ENCODE measurements around the gene BCAS3. TPM values are rescaled to one million over a fixed set of nuclear protein-coding genes. Genes with fewer than 3 reads are reported as not detected.

Gene BCAS3
- polyA plus RNA-seq, 1 donor, result 29.1 TPM

DNA sequence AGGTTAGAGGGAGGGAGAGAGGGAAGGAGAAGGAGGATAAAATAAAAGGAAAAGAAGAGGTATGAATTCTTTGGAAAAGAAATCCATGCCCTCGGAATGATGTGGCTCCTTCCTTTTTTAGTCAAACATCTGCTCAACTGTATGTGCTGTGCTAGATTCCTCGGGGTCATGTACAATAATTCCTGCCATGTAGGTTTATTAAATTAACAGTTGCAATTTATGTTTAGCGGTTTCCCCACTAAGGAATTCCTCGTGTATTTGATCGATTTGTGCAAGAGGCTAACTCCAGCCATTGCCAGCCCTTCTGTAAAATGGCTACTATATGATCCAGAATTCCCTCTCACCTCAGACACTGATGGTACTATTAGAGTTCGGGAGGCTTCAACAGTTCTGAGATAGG, 639.0 kb downstream of the BCAS3 start:
- no peak for DNase-seq

DNA sequence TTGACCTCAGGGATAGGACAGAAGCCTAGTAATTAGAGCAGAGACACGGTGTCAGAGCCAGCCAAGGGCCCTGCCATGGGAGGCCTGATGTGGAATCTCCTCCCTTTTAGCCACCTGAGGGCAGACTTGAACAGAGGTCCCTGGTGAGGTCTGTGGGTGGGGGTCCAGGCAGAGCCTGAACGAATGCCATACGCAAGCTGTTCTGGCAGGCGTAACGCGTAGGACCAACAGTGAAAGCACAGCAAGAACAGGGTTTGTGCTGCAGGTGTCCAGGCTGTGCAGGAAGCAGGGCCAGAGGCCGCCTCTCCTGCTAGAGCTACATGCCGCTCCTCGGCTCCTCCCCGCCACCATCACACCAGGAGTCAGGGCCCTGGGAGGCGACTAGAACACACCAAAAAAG, 640.1 kb downstream of the BCAS3 start:
- no peak for DNase-seq

DNA sequence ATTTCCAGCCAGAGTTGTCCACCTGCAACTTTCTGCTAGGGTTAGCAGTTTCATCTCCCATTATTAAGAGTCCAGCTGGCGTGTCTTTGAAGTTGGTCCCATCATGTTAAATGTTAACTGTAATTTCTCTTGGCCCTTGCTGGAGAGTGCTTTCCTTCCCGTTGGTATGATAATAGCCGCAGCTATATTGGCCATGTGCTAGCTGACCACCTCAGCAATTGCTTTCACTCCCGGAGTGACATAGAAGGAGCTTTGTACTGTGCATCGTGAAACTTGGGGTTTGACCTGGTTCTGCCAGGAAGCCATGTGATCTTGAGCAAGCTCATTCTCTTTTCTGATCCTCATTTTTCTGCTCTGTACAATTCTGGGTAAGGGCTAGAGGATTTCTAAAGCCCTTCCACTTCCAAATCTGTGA, 641.0 kb downstream of the BCAS3 start:
- DNase-seq, result no peak

DNA sequence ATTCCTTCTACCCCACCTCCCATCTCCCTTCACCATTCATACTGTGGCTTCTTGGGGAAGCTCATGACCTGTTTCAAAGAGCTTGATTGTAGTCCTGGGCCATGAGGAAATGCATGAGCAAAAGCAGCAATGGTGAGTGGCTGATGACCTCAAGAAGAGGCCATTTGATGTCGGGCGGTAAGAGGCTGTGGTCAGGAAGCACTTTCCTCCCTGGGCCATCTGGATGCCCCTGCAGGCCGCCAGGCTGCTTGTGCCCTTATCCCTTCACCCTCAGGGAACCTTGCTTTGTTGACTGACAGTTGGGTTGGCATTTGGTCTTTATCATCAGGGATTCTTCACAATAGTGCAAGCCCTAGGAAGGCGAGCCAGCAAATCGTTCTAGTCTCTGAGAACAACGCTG, 643.7 kb downstream of the BCAS3 start:
- DNase-seq, result no peak

DNA sequence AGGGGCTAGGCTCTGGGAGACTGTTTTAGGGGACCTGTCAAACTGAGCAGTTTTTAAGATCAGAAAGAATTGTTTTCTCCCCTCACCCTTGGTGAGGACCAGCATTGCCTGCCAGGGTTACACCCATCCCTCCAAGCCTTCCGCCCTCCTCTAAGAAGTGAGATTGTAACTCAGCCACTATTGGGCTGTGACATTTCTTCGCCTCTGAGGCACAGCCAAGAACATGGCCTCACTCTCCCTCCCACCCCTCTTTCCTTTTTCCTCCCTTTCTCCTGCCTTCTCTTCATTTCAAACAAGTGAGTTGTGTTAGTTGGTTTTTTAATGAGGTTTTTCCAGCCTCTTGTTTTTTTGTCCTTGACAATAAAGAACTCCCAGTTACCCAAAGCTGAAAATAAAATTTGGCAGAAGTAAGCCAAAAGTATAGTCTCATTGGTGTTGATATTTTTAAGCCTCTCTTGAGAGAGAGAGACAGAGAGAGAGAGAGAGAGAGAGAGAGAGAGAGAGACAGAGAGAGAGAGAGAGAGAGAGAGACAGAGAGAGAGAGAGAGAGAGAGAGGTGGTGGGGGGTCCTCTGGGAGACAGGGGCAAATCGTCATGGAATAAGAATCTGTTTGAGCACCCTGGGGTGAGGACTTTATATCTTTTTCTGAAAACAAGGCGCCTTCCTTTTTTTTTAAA, 644.8 kb downstream of the BCAS3 start:
- DNase-seq, result no peak

- no peak for DNase-seq
Observed at GRCh38 chr17:61323003-61323908, 645.6 kb downstream of the BCAS3 start.

- DNase-seq, result no peak
Observed at GRCh38 chr17:61323909-61324868, 646.5 kb downstream of the BCAS3 start.

GRCh38 chr17:61324950-61325349, 647.3 kb downstream of the BCAS3 start:
- DNase-seq, result no peak

DNA sequence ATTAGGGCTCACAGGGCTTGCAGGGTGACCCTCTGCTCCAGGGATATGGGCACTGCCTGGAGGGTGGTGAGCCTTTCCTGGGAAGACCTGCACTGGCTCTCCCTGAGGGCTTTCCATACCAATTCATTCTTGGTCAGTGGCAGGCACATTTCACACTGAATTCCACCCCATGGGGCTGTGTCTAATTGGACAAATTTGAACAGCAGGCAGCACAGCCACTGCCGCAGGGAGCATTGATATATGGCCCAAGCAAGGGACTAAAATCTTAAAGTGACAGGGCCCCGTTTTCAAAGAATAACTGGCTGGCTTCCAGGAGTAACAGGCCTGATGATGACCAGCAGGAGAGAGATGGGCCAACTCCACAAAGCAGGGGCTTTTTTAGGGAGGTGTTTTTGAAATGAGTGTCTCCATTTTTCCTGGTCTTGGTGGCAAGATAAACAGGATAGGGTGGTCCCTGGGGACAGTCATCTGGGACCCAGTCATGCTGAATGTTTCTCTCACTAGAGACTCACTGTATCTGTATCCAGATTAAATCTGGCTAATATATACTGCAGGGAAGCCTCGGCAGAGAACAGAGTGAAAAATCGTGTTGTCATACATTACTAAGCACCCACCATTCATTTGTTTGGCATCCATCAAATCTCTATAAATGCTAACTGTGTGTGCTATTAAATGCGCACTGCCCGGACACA, 647.9 kb downstream of the BCAS3 start:
- DNase-seq, result no peak

DNA sequence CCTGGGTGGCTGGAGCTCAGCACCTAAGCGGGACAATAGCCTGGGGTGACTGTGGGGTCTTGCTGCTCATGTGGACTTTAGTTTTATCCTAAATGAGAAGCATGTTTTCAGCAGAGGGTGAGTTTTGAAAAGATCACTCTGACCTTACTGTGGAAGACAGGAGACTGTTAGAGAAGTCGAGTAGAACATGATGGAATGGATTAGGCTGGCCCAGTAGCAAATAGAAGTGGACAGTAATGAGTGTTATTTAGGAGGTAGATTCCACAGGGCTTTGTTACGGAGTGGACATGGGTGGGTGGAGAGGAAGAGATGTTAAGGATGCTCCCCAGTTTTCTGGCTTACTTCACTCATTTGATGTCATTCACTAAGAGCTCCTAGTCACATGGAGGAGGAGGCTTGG, 648.7 kb downstream of the BCAS3 start:
- no peak for DNase-seq

- no peak for DNase-seq
Observed at GRCh38 chr17:61328351-61328750, 650.7 kb downstream of the BCAS3 start.

- no peak for DNase-seq
Observed at GRCh38 chr17:61330174-61331150, 652.8 kb downstream of the BCAS3 start.

DNA sequence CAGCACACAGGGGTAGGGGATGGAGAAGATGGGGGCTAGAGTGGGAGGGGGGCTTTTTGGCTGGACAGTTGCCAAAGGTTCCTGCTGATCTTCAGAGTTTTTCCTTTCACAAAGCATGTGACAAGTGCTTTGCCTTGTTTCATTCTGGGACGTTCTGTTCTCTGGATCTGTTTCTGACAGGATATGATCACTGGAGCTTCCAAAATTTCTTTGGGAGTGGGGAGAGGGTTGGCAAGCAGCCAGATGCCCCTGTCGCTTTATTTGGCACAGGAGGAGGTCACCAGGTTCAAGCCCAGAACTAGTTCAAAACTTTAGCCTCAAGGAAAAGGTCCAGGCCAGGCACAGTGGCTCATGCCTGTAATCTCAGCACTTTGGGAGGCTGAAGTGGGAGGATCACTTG, 653.5 kb downstream of the BCAS3 start:
- no peak for DNase-seq

DNA sequence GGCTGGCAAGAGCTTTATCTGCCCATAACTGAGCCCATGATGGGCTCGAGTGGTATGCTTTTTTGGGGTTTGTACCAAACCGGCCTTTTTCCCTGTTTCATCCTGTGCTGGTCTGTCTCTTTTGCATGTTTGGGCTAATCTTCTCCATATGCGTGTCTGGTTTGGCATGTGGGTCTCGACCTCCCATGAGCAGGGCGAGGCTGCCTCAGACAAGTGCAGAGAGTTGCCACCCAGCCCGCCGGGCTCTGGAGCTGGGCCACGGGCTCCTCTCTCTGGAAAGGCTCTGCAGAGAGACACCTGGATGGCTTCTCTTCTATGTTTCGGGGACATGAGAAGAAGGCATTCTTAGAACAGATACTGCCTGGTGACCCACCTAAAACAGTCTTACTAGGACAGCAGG, 654.2 kb downstream of the BCAS3 start:
- DNase-seq, result no peak

GRCh38 chr17:61333136-61333535, 655.5 kb downstream of the BCAS3 start:
- DNase-seq, result no peak

DNA sequence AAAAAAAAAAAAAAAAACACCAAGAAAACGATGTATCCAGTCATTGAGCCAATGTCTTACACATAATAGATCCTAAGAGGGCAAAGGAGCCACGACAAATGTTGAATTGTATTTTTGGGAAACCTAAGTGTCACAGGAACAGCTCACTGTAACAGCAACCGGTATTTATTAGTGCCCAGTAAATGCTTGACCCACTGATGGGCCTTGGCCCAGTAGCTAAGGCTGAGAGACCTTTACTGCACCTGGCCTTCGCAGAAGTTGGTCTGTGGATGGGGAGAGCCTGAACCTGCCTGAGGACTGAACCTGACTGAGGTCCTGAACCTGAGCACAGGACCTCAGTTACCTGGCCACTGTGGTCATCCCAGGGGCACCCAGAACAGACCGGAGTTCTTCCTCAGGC, 657.0 kb downstream of the BCAS3 start:
- no peak for DNase-seq

- no peak for DNase-seq
Observed at GRCh38 chr17:61335105-61335844, 657.6 kb downstream of the BCAS3 start.

GRCh38 chr17:61335845-61336655, 658.4 kb downstream of the BCAS3 start:
- DNase-seq, result no peak

DNA sequence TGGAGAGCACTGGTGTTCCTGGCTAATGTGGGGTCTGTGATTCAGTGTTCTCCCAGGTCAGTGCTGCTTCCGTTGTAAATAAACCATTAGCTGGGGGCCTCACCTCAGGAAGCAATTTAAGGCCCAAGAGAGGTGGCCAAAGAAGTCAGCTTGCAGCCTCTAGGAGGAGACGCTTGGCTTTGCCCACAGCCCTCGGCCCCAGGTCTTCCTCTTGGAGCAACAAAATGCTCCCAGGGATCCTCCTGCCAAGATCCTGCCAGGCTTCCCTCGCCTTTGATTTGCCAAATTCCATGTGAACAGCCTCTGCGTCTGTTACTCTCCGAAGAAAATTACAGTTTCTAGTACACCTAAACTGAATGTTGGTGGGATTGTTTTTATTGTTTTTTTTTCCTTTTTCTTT, 659.6 kb downstream of the BCAS3 start:
- DNase-seq, result no peak

All from left kidney (tissue), 2 donors.